ENCODE data around the gene USP34.

GRCh38 chr2:61492476-61492875 lies 21.6 kb upstream of the USP34 start:
- TF ChIP-seq EZH2 (IDR thresholded peaks at IDR 0.05; ENCODE audit: low read depth, low read length, severe bottlenecking) (no peak), KDM1A (IDR thresholded peaks at IDR 0.05; ENCODE audit: borderline replicate concordance, low read length) (no peak), CBX5 (IDR thresholded peaks at IDR 0.05; ENCODE audit: low read depth, low read length) (no peak), RFX5 (IDR thresholded peaks at IDR 0.05; ENCODE audit: borderline replicate concordance, low read depth, low read length) (no peak), SIN3A (conservative IDR thresholded peaks at IDR 0.05 in 1 of 2, IDR thresholded peaks at IDR 0.05 in 1 of 2; ENCODE audit: low read depth in 1 of 2, low read length in 2 of 2) (no peak), POLR2AphosphoS5 (IDR thresholded peaks at IDR 0.05; ENCODE audit: low read depth, low read length) (no peak), ZNF274 (IDR thresholded peaks at IDR 0.05; ENCODE audit: borderline replicate concordance, extremely low read depth, low read length) (no peak), SP2 (IDR thresholded peaks at IDR 0.05; ENCODE audit: low read length) (no peak), CHD1 (IDR thresholded peaks at IDR 0.05; ENCODE audit: low read depth, low read length) (no peak), FOSL1 (IDR thresholded peaks at IDR 0.05; ENCODE audit: insufficient read depth, low read depth, low read length) (no peak)
- TF ChIP-seq, protein P1, sequence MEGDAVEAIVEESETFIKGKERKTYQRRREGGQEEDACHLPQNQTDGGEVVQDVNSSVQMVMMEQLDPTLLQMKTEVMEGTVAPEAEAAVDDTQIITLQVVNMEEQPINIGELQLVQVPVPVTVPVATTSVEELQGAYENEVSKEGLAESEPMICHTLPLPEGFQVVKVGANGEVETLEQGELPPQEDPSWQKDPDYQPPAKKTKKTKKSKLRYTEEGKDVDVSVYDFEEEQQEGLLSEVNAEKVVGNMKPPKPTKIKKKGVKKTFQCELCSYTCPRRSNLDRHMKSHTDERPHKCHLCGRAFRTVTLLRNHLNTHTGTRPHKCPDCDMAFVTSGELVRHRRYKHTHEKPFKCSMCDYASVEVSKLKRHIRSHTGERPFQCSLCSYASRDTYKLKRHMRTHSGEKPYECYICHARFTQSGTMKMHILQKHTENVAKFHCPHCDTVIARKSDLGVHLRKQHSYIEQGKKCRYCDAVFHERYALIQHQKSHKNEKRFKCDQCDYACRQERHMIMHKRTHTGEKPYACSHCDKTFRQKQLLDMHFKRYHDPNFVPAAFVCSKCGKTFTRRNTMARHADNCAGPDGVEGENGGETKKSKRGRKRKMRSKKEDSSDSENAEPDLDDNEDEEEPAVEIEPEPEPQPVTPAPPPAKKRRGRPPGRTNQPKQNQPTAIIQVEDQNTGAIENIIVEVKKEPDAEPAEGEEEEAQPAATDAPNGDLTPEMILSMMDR (IDR thresholded peaks at IDR 0.05; ENCODE audit: control extremely low read depth in 1 of 3, insufficient read depth in 1 of 3, low read depth in 1 of 3, low read length in 3 of 3) = no peak

Measured in H1 (cell line).